DND-41 (cell line): Measurements from ENCODE around the gene TSNAXIP1.

ENCODE experiments used
- CTCF ChIP-seq: IDR thresholded peaks from 2 replicates; pipeline ENCODE4 v1.5.1; 2012; ENCODE audit warnings: borderline replicate concordance, low read length, moderate library complexity, mild to moderate bottlenecking; ENCODE audit not compliant: poor library complexity, severe bottlenecking; ENCODE audit errors: extremely low read depth
- EZH2 ChIP-seq: IDR thresholded peaks from 3 replicates; pipeline ENCODE4 v1.6.1; 2012; ENCODE audit warnings: borderline replicate concordance, low read depth, mild to moderate bottlenecking, moderate library complexity, low read length, inconsistent platforms; ENCODE audit not compliant: severe bottlenecking

GRCh38 chr16:67847064-67847861 lies 40.6 kb downstream of the TSNAXIP1 start, which contains the start of gene CENPT:
- TF ChIP-seq CTCF (no peak), EZH2 (no peak)
